GM19193 (cell line): ENCODE data around the gene ZNF750.

Experiments
- POLR2A ChIP-seq: IDR thresholded peaks from 4 replicates; pipeline ENCODE4 v1.6.1; 2011; ENCODE audit not compliant: insufficient read depth, insufficient read length; ENCODE audit errors: extremely low read depth

Gene ZNF750

DNA sequence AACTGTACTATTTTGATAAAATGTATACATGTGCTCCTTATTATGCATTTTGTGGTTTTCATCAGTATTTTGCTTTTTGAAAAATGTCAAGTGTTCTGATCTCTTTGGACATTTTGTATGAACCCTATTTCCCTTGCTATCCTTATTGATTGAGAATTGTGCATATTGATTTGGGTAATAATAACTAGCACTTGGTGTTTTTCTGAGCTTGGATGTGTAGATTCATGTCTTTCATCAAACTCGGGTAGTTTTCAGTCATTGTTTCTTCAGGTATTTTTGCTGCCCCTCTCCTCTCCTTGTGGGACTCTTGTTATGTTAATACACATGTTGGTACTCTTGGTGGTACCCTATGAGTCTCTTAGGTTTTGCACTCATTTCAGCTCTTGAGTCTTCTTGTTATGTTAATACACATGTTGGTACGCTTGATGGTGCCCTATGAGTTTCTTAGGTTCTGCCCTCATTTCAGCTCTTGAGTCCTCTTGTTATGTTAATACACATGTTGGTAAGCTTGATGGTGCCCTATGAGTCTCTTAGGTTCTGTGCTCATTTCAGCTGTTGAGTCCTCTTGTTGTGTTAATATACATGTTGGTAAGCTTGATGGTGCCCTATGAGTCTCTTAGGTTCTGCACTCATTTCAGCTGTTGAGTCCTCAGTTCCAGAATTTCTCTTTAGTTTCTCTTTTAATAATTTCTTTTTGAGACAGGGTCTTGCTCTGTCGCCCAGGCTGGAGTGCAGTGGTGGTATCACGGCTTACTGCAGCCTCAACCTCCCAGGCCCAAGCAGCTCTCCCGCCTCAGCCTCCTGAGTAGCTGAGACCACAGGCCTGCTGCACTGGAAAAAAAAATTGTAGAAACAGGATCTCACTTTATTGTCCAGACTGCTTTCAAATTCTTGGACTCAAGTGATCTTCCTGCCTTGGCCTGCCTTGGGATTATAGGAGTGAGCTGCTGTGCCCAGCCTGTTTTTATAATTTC lies 19.3 kb downstream of the ZNF750 start:
- TF ChIP-seq POLR2A: no peak

DNA sequence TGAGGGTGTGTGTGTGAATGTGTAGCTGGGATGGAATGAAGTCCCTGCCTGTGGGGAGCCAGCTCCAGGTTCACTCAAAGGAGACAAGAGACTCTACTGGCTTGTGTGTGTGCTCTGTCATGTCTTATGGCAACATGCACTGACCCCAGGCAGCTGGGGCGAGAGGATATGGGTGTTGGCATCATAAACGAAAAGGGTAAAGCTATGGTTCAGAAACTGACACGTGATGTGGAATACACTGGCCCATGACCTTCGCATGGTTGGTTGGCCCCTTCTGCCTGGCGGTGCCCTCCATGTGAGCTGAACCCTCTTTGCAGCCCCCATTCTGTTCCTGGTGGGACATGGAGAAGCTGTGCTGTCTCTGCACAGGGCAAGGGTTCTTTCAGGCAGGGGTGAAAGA lies 21.9 kb downstream of the ZNF750 start:
- no peak for TF ChIP-seq POLR2A

DNA sequence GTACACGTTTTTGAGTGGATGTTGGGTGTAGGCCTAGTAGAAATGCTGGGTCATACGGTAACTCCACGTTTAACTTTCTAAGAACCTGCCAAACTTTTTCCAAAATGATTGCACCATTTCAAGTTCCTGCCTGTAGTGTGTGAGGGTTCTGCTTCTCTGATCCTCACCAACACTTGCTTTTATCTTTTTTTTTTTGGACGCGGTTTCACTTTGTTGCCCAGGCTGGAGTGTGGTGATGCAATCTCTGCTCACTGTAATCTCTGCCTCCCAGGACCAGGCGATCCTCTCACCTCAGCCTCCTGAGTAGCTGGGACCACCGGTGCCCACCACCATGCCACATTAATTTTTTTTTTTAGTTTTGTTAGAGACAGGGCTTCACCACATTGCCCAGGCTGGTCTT lies 23.5 kb downstream of the ZNF750 start:
- no peak for TF ChIP-seq POLR2A

DNA sequence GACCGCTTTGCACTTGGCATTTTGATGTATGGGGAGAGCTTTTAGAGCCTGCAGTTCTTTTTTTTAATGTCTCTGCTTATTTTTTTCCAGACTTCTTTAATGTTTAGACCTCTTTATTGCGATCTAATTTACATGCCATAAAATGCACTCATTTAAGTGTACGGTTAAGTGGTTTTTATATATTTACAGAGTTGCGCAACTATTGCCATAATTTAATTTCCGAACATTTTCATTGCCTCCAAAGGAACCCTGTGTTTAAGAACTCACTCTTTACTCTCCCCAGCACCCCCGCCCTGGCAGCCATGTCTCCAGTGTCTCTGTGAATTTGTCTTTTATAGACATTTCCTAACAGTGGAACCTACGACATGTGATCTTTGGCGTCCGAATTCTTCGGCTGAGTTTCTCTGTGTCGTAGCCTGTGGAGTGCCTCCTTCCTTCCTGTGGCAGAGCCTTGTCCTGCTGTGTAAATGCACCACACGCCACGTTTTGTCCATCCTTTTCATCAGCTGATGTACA lies 24.0 kb downstream of the ZNF750 start:
- no peak for TF ChIP-seq POLR2A

DNA sequence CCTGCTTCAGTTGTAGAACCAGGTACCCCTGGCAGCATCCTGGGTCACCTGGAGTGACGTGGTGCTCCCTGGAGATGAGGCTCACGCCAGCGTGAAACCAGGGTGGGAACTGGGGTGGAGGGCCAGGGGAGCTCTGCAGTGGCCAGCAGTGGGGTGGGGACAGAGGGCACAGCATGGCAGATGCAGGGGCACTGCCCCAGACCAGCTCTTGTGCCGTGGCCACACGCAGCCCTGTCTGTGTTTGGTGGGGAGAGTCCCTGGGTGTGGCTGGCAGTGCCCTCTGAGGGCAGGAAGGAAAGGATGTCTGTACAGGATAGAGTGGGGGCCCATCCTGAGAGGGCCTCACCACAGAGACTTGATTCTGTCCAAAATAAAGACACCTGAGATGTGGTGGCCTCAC lies 24.5 kb downstream of the ZNF750 start:
- TF ChIP-seq POLR2A: no peak

DNA sequence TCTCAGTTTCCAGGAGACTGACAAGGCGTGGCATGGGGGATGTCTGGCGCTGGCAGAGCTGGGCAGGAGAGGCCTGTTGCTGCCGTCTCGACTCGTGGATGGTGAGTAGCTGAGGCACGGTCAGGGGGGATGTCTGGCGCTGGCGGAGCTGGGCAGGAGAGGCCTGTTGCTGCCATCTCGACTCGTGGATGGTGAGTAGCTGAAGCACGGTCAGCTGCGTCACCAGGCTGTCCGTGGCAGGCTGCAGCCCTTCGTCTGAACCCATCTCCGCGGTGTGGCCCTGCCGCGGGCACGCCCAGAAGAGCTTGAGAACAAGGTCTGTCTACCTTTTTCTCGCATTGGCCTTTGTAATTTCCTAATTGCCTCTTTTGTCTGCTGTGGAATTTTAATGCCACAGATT lies 25.0 kb downstream of the ZNF750 start:
- TF ChIP-seq POLR2A: no peak

DNA sequence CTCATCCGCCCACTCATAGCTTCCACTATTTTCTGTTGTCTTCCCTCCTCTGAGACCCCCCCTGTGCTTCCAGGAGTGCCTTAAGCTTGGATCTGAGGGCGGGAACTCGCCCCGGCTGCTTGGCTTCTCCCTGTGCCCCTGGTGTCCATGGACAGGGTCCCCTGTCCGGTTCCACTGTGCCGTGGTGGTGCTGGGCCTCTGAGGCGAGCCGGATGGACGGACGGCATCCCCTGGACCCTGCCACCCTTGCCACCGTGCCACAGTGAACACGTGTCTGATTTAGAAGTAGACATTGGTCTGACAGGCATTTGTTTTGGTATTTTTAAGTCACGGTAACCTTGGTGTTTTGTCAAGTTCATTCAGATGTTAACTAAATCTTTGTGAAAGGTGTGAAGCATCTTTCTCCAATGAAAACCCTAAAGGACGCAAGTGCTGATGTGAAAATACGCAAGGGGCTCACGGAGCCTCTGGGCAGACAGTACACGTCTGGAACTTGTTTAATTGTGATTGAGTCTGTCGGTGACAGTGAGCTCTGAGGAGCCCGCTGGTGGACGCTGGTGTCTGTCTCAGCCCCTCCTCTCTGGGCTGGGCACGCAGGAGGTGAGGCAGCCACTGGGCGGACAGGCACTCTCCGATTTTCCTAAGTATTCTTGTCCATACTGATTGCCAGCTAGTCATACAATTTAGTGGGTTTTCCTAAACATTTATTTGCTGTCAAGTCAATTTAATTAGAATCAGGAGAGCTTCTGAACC lies 26.3 kb downstream of the ZNF750 start:
- TF ChIP-seq POLR2A: no peak

DNA sequence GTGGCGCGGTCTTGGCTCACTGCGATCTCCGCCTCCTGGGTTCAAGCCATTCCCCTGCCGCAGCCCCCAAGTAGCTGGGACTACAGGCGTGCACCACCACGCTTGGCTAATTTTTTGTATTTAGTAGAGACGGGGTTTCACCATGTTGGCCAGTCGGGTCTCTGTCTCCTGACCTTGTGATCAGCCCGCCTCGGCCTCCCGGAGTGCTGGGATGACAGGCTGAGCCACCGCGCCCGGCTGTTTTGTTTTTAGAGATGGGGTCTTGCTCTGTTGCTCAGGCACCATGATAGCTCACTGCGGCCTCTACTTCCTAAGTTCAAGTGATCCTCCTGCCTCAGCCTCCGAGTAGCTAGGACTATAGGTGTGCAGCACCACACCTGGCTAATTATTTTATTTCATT lies 27.2 kb downstream of the ZNF750 start:
- no peak for TF ChIP-seq POLR2A

DNA sequence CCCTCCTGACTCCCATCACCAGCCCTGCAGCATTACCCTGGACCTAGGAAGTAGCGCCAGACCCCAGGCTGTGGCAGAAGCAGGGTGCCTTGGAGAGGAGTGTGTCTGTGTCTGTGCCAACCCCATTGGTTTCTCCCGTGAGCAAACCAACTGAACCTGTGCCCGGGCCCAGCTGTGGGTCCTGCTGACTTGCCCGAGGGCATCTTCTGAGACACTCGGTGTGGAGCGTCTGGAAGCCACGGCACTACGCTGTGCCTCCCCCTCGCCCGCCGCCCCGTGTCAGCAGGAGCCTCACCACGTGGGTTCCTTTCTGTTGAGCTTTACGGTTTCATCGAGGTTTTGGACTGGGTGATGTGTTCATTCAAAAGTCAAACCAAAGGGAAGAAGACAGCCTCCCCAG lies 27.8 kb downstream of the ZNF750 start:
- no peak for TF ChIP-seq POLR2A

DNA sequence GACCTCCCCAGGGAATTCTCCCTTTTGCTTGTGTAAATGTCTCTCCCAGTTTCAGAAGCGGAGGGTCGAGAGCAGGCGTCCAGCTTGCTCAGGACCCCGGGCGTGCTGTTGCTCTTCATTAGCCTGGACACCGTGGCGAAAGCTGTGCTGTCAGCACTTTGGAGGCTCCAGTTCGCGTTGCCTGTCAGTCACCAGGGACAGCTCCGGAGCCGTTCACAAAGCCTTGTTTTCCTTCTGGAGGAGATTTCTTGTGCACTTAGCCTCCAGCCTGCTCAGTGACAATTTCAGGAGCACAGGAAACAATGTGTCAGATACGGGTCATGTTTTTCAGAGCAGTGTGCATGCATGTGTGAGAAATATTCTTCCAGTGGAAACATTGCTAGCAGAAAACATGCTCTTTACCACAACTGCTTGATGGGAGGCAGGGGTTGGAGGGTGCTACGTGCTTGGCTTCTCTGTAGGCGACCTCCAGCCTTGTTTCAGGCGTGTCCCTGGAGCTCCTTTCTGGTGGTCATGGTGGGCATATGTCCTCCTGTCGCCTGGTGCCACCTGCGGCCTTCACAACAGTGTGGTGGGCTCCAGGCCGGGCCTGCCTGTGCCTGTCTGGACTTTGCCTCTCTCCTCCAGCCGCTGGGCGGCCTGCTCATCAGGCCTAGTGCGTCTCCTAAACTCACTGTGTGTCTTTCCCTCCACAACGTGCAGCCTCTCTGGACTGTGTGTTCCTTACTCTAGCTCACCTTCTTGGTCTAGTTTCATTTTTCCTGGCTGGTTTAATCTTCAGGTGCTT lies 29.0 kb downstream of the ZNF750 start:
- TF ChIP-seq POLR2A: no peak

DNA sequence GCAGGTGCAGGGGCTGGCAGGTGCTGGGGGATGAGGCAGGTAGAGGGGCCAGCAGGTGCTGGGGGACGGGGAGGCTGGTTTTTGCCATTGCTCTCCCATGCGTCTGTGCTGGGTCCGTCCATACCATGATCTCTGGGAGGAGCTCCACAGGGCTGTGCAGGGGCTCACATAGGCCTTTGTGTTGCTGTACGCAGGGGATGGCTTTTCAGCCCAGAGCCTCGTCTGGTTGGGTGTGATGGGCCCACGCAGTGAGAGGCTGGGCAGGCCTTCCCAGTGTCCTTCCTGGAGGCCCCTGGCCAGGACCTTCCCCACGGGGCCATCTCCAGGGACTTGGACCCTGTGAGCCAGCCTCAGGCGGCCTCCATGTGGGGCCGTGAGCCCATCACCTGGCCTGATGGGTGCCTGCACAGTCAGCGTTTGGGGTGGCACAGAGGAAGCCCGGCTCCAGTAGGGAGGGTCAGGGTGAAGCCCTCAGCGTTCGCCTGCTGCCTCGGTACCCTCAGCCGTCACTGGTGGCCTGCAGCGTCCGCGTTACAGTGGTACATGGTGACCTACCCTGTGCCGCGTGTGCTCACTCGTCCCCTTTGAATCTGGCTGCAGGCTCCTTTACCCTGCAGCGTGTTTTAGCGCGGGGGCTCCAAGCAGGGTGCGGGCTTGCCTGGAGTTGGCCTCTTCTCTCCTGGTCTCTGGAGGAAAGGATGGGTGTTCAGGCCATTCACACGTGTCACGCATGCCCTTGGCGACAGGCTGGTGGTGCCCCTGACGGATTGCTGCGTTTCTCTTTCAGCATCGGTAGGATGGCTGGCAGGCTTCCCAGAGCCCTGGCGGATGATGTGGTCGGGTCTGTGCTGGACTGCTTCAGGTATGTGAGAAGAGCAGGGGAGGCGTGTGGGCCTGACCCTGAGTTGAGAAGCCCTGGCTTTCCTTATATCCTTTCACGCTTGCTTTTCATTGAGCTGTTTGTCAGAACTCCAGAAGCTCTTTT lies 30.6 kb downstream of the ZNF750 start:
- no peak for TF ChIP-seq POLR2A

DNA sequence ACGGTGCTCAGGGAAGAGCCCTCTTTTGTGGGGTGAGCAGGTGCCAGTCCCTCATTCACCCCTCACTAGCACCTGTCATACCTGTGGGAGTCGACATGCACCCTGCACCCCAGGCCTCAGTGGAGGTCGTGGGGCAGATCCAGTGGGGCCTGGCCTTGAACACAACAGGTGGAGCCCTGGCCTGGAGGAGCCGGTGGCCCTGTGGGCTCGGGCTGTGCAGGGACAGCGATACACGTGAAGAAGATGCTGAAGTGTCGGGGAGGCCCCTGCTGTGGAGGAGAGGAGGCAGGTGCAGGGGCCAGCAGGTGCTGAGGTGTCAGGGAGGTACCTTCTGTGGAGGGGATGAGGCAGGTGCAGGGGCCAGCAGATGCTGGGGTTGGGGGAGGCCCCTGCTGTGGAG lies 31.8 kb downstream of the ZNF750 start:
- TF ChIP-seq POLR2A: no peak

DNA sequence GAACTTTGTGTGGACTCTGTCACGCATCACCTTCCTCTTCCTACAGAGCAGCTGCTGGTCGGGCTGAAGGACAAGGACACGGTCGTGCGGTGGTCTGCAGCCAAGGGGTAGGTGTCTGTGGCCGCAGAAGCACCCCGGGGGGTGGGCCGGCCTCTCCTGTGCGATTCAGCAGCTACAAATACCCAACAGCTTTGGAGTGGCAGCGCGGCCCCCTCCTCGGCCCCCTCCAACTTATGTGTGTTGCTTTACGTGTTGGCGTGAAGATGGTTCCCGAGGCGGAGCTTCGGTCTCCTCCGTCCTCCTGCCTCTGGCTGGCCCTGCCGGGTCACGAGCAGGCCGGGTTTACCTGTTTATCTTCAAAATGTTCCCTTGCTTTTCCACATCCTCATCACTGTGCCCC lies 32.3 kb downstream of the ZNF750 start:
- no peak for TF ChIP-seq POLR2A

DNA sequence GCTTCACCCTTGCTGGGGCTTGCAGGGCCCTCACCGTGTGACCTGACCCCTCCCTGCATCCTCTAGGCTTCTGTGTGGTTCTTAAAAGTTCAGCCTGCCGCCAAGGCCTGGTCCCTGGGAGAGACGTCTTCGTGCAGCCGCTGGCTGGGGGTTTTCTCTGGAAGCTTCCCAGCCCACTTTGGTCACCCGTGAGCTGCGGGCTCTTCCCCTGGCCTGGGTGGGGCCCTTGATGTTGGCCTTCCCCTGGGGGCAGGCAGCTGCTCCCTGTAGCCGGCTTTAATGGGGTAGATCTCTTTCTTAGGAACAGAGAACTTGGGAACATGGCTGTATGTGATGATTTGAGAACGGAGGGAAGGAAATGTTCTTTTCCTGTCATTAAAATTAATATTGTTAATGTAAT lies 32.7 kb downstream of the ZNF750 start:
- no peak for TF ChIP-seq POLR2A
